NCI-H1436 (cell line): ENCODE data around the gene DNAJB12.
"Not testable (repeated sequence)": the region's sequence is repeated elsewhere in the genome, so short reads cannot be mapped to it uniquely, and the experiment has no call there.

ENCODE experiments used
- DNase-seq: peaks from one replicate; lab custom pipeline; 2025; lab: John Stamatoyannopoulos, UW

The DNAJB12 gene

DNA sequence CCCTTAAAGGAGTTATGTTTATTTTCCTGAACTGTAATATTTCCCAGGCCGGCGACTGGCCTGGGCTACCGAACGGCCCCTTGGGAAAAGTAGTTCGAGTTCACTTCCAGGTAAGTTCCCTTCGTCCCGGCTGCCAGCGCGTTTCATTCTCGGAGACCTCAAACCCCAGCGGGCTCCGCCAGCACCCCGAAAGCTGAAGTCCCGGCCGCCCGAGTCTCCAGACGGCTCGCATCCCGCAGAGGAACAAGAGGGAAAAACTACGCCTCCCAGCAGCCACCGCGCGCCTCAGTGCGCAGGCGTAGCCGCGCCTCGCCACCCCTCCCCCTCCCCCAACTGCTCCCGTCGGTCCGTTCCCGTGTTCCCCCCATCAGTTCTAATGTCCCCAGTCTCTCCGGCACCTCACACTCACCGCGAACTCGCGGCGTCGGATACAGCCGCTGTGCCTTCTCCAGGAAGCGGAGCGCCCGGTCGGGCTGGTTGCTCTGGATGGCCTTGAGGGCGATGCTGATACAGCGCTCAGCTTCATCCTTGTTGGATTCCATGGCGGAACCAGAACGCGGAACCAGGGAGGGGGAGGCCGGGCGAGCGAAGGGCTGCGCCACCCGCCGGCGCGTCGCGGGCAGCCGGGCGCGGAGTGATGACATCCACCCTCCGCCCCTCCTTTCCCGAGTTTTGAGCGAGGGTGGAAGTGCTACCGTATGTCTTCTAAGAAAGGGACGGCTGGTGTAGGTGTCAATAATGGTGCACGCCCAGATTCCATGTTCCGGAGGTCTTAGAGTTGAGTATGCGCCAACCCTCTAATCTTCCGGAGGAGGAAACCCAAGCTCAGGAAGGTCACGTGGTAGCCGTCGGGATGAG, at the start of gene DNAJB12:
TSS of gene DNAJB12 (minus strand) at position 564 of the 858 bp plus-strand sequence. CDS start at position 542, 22 bp downstream.
- peak; percentile 90 for DNase-seq

DNA sequence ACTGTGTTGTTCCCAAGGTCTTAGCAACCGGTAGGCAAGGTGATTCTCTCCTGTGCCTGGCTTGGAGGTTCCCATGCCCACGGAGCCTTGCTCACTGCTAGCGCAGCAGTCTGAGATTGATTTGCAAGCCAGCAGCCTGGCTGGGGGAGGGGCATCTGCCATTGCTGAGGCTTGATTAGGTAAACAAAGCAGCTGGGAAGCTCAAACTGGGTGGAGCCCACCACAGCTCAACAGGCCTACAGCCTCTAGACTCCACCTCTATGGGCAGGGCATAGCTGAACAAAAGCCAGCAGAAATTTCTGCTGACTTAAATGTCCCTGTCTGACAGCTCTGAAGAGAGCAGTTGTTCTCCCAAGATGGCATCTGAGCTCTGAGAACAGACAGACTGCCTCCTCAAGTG, 40.9 kb upstream of the DNAJB12 start:
- DNase-seq = not testable (repeated sequence)

DNA sequence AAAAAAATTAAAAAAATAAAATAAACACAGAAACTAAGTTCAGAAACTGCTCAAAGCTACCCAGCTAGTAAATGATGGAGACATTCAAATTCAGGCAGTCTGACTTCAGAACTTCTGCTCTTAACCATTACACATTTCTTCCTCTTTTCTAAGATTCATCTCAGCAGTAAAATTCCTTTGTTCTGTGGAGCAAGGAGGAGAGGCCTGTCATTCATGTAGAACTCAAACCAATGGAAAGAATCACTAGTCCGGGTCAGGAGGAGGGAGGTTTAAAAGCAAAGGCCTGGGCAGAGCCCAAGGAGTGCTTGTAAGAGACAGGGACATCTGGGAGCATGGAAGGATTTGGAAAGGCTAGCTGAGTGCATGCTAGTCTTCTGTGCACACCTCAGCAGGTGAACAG, 37.9 kb upstream of the DNAJB12 start:
- DNase-seq = no peak

DNA sequence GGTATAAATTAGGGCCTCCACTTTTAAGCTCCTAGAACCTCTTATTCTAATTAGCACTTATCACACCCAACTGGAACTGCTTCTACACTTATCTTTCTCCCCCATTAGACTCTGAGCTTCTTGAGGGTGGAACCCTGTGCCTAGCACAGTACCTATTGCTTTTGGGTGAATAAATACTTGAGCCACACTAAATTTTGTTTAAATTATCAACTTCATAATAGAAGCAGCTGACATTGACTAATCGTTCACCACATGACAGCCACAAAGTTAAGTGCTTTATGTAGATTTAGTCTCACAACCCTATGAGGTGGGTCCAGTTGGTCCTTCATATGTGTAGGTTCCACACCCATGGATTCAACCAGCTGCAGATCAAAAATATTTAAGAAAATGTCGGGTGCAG, 36.0 kb upstream of the DNAJB12 start:
- no peak for DNase-seq

DNA sequence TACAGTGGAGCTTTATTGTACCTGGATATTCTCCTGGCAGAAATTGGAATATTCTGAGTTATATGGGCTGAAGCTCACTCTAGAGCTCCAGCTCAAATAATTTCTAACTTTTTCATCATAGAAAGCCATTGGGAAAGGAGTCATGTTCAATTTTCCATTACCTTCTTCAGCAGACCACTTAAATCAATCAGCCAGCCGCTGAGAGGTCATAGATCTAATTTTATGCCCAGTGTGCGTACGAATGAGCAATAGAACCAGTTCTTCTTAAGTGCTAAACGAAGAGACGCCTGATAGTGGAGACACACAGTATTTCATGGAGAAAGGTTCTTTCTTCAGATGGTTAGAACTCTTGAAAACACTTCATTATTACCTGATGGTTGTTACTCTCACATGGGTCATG, 35.0 kb upstream of the DNAJB12 start:
- no peak for DNase-seq

DNA sequence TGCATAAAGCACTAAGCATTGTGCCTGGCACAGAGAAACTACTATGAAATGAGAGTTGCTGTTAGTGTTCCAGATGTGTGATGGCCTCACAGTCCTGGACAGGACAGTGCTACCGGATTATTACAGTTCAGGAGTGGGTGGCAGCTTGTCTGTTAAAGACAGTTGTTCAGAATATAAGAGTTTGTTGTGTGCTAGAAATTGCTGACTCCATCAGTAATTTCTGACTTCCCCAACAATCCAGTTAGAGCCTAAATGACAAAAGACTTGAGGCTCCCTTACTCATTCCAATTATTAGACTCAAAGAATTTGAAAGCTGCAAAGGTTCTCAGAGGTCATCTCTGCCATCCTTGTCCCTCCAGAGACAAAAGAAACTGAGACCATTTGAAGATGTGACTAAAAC, 34.3 kb upstream of the DNAJB12 start:
- no peak for DNase-seq

DNA sequence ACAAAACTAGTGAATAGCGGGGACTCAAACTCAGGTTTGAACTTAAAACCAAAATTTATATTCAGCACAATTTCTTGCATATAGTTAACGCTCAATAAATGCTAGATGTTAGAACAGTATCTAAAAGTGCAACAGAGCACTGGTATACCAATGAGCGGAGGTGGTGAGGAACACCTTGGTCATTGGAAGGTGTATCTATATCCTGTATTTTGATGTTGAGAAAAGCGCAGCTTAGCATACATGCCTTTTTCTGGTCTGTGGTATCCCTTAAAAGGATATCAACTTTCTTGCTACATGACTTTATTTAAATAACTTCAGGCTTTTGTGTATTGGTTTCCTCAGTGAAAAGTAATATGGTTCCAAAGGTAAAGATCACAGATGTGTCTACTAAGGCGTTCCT, 33.3 kb upstream of the DNAJB12 start:
- DNase-seq = no peak

DNA sequence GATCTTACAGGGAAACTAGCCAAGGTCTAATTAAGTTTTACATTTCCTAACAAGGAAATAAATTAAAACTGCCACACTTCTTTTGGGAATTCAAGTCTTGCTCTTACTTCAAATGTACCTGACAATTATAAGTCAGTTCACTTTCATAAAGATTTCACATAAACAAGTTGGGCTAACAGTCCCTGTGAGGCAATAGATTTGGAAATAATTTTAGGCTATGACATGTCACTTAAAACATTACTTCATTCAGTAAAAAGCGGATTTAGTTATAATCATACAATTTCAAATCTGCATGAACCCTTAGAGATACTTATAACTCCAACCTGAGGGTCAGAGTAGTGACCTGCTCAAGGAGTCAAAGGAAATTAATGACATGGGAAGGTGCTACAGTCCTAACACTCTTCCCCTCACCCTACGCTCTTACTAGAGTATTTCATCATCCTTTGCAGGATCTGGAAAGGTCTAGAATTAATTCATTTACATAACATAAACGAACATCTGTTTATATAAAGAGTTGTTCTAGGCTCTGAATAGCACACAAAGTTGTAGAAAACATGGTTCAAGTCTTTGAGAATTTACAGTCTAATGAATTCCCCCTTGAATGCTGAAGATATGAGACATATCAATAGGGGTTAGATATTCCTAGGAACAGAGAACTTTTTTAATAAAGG, 32.3 kb upstream of the DNAJB12 start:
- no peak for DNase-seq

DNA sequence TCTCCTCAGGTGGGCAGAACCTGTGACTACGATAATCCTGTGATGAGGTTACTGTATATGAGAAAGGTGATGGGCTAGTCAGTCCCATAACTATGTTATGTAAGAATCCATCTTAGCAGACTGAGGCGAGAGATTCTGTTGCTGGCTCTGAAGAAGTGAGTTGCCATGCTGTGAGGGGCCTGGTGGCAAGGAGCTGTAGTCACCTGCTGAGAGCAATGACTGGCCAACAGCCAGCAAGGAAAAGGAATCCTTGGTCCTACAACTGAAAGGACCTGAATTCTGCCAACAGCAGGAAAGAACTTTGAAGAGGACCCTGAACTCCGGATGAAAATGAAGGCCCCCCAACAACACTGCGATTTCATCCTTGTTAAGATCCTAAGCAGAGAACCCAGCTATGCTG, 31.0 kb upstream of the DNAJB12 start:
- DNase-seq = no peak

DNA sequence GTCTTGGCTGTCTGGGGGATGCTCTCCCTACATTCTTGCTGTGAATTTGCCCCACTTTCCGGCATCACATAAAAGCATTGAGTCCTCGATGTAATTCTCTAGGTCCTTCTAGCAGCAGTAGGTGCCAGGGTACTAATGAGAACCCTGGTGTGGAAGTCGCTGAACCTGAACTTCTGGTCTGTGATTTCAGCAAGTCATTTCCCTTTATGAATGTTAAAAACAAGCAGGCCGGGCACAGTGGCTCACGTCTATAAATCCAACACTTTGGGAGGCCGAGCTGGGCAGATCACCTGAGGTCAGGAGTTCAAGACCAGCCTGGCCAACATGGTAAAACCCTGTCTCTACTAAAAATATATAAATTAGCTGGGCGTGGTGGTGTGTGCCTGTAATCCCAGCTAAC, 30.3 kb upstream of the DNAJB12 start:
- not testable (repeated sequence) for DNase-seq

DNA sequence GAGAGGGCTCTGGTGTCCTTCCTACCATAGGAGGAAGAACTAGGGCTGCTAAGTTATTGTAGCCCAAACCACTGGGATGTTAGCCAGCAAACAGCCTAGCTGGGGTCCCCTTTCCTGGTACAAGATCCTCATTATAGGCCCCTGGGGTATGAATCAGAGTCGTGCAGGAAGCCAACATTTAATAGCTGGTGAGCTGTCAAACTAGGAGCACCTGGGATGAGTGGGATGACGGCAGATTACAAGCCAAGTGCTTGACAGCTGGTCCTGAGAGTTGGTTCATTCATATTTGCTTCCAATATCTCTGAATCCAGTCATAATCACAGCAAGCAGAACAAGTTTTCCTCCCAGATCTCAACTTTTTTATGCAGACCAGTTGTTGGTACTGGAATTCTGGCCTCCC, 25.1 kb upstream of the DNAJB12 start:
- no peak for DNase-seq

DNA sequence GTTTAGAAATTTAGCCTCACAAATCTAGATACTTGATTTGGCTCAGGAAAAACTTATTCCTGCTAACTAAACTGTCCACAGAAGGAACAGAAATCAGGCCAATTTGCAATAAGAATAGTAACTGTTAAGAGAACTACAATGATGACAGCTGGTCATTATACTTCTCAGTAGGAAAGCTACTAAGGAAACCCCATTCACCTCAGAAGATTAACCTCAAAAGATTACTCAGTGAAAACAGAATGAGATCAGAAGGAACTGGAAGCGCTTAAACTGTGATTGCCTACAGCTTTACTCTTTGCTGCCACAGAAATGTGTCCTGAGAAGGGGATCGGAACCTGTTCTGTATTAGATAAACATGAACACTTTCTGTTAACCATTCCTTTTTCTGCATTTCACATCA, 24.3 kb upstream of the DNAJB12 start:
- DNase-seq = no peak

DNA sequence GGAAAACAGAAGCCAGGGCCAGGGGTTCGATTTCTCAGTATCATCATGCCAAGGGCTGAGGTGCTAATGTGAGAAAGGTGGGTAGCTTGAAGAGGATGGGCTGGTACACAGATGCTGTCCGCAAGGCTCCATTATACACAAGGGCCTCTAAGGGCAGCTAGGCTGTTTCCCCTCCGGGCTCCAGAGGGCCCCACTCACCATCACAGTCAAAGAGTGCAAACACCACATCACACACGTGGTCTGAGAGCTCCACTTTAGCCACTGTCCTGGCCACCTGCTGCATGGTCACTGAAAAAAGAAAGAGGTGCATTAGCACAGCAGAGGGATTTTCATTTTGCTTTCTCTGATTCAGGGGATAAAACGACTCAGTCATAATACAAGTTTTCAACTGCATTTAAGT, 20.9 kb upstream of the DNAJB12 start:
- no peak for DNase-seq

DNA sequence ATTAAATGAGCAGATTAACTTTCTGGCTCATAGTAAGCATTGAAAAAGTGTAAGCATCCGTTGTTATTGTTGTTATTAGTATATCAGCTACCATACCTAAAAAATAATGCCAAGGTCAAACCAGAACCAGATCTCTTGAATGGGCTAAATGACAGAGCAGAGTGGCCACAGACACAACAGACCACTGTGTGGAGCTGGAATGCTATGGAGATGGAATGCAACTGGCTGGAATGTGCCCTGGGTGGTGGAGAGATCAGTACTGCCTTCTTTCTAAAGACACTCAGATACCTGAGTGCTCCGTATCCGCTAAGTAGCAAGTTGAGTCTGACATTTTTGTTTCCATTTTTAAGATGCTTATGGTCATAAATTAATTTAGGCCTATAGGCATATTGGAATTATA, 20.5 kb upstream of the DNAJB12 start:
- DNase-seq = no peak

DNA sequence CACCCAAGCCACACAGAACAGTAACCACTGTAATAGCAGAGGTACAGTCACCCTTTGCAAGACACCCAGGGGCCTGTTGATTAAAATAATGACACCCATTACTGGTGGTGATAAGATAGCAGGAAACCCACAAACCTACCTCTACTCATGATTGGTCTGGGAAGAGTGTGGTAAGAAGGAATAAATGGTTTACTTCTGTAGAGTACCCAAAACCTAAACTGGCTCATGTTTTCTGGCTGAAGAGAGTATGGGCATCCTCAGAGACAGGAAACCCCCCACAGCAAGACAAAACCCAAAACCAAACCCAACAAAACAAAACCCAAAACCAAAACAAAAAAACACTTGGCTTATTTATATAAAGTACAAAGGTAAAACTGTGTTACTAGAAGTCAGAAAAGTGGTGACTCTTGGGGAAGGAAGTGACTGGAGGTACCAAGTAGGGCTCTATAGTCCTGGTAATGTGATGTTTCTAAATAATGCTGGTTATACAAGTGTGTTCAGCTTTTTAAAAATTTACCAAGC, 15.5 kb upstream of the DNAJB12 start:
- DNase-seq = no peak

DNA sequence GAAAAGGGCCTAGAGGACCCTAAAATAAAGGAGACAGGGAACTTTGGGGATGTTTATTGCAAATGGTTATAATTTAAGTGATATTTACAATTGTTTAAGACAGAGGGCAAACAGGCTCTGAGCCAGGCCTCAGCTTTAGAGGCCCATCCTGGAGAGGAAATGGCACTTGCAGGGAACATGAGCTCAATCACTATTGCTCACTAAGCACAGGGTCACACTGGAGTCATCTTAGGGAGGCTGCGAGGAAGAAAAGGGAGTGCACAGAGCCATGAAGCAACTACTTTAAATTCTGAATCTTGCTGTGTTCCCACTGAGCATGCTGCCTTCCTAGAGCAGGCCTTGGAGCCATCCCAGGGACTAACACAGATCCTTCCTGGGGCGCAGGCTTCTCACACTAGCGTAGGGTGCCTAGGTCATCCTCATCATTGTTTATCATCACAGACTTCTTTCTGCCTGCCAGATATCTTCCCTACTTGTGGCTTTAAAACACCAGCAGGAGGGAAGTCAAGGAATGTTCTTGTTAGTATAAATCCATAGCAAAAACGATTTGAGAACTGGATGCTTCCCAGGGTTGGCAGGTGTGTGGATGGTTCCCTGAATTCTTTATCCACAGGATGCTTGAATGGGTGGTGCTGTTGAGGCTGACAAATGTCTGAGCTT, 12.7 kb upstream of the DNAJB12 start:
- DNase-seq = no peak

DNA sequence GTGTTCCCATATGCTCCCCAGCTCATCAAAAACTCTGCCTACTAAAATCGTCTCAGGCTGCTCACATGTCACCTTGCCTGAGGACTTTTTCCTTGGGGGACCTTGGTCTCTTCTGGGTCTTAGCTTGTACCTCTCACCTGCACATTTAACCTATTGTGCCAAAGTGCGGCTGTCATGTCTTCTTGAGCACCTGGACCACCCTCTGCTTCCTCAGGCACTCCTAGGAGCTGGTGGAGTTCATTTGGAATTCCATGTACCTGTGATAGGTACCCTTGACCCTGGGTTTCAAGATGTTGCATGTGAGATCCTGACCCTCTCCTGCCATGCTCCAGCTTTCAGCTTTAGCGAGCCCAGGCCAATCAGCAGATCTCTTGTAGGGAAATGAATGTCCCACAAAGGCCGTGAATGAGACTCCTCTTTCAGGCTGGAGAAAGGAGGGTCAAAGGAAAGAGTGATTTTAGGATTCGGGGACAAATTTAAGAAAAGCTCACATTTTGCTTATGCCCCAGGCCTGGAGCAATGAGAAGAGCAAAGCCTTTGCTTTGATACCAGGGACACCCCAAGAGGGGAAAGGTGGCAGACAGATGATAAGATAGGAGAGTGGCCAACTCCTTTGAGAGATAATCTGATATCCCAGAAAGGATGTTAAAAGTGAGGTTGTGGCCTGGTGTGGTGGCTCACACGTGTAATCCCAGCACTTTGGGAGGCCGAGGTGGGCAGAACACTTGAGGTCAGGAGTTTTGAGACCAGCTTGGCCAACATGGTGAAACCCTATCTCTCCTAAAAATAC, 10.6 kb upstream of the DNAJB12 start:
- no peak for DNase-seq

DNA sequence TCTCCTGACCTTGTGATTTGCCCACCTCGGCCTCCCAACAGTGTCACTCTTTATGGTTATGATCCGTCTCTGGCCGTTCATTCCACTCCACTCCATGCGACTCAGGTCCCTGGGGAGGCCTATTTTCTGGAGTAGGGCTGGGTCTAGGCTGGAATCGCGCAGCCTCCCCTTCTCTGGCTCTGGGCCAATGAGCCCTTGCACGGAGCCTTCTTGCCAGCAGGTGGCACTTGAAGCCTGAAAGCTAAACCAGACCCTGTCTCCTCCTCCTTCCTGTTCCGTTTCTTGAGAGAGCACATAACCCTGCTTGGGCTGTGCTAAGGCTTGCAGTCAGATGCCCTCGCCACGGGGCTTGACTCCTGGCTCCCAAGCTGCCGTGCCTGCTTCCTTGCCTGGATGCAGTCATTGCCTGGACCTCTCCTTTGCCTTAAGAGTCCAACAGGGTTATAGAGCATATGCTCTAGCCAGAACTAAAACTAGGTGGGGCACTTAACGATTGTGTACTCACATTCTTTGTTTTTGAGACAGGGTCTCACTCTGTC, 9.6 kb upstream of the DNAJB12 start:
- DNase-seq = peak; percentile 95

DNA sequence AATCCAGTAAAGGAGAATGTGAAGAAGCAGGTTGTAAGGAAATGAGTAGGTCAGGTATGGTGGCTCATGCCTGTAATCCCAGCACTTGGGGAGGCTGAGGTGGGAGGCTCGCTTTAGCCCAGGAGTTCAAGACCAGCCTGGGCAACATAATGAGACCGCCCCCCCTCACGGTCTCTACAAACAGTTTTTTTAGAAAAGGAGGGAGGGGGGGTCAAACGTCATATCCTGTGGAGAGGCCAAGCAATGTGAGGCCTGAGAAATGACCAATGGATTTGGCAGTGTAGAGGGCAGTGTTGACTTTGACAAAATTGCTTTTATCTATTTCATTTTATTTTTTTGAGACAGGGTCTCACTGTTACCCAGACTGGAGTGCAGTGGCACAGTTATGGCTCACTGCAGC, 2.3 kb upstream of the DNAJB12 start:
- DNase-seq = no peak

DNA sequence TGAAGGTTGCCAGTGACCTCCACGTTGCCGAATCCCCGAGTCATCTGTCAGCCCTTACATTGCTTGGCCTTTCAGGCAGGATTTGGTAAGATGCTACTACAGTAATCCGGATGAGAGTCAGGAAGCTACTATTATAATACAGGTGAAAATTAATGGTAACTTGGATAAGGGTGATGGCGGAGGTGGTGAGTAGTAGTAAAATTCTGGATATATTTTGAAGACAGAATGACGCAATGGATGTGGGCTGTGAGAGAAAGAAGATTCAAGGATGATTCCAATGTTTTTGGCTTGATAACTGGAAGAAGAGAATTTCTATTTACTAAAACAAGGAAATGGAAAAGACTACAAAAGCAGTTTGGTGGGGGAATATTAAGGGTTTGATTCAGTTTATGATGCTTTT, 1.4 kb upstream of the DNAJB12 start:
- DNase-seq = no peak

DNA sequence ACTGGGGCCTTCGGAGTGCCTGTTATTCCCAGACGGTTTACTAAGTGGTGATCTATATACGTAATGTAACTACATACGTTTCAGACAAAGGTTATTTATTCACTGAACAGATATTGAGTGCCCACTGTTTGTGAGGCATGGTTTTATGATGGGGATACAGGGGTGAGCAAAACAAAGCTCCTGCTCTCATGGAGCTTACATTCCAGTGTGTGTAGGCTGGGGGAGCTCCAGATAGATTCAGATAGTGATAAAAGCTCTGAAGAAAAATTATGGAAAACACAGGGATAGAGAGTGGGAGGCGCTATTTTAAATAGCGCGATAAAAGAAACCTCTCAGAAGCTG, 466 bp upstream of the DNAJB12 start:
- no peak for DNase-seq

DNA sequence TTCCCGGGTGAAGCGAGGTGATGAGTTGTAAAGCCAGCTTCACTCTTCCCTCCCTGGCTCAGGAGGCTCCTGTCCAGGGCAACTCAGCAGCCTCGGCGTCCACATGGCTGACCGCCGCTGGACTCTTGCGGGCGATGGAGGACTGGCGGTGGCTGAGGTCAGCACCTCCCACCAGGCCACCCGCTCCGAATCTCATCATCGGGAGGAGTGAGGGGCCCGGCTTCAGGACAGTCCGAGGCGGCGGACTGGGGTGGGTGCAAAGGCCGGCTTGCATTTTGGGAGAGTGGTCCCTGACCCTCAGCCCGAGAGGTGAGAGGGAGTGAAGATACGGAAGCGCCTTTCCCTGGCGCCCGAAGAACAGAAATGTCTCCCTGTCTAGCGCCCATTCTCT, 759 bp downstream of the DNAJB12 start:
- DNase-seq = no peak
